ENCODE measurements around the gene KIF17. TPM values are rescaled to one million over a fixed set of nuclear protein-coding genes. Genes with fewer than 3 reads are reported as not detected.

Gene KIF17
- polyA plus RNA-seq, 1 donor from 2014 or later: 10.0 TPM

- Histone ChIP-seq H3K27ac (ENCODE audit: low read length) (no peak overlapping the region), H3K9me2 (ENCODE audit: insufficient read depth, low read length) (no peaks in the 10 kb centered on the region), H4K20me1 (ENCODE audit: insufficient read depth) (no peaks in the 10 kb centered on the region), H3K36me3 (ENCODE audit: insufficient read depth, low read length) (no peaks in the 10 kb centered on the region), H2AFZ (ENCODE audit: low read depth, low read length) (no peak overlapping the region), H3K9ac (ENCODE audit: low read length) (peak overlapping the region; percentile 55), H3K4me2 (ENCODE audit: low read length) (no peak overlapping the region), H3F3A (ENCODE audit: insufficient read depth, low read length, poor library complexity, severe bottlenecking) (no peaks in the 10 kb centered on the region), H3K27me3 (ENCODE audit: insufficient read depth, low read depth, low read length) (peaks cover 11% of the 10 kb centered on the region), H3K4me3 (ENCODE audit: low read length) (peak overlapping the region; percentile 71), H3K79me2 (replicated peaks; ENCODE audit: insufficient read depth, low read length) (no peaks in the 10 kb centered on the region), H3K9me3 (ENCODE audit: low read length) (no peaks in the 10 kb centered on the region)
- TF ChIP-seq POLR2AphosphoS5 (IDR thresholded peaks at IDR 0.05) (no peak), REST (IDR thresholded peaks at IDR 0.05; ENCODE audit: borderline replicate concordance) (no peak), EZH2 (IDR thresholded peaks at IDR 0.05; ENCODE audit: borderline replicate concordance, insufficient read depth, low read length, poor library complexity, severe bottlenecking) (no peak), SMC3 (conservative IDR thresholded peaks at IDR 0.05; ENCODE audit: poor library complexity) (no peak), EP300 (conservative IDR thresholded peaks at IDR 0.05; ENCODE audit: poor library complexity, severe bottlenecking) (no peak), RAD21 (conservative IDR thresholded peaks at IDR 0.05) (no peak), TAF1 (IDR thresholded peaks at IDR 0.05; ENCODE audit: low read depth) (no peak), MXI1 (conservative IDR thresholded peaks at IDR 0.05; ENCODE audit: poor library complexity, severe bottlenecking) (no peak)
- TF ChIP-seq, protein P1, sequence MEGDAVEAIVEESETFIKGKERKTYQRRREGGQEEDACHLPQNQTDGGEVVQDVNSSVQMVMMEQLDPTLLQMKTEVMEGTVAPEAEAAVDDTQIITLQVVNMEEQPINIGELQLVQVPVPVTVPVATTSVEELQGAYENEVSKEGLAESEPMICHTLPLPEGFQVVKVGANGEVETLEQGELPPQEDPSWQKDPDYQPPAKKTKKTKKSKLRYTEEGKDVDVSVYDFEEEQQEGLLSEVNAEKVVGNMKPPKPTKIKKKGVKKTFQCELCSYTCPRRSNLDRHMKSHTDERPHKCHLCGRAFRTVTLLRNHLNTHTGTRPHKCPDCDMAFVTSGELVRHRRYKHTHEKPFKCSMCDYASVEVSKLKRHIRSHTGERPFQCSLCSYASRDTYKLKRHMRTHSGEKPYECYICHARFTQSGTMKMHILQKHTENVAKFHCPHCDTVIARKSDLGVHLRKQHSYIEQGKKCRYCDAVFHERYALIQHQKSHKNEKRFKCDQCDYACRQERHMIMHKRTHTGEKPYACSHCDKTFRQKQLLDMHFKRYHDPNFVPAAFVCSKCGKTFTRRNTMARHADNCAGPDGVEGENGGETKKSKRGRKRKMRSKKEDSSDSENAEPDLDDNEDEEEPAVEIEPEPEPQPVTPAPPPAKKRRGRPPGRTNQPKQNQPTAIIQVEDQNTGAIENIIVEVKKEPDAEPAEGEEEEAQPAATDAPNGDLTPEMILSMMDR (IDR thresholded peaks at IDR 0.05; ENCODE audit: poor library complexity, severe bottlenecking): no peak
These were observed 13.5 kb upstream of the KIF17 start for GRCh38 chr1:20731057-20731991.

DNA sequence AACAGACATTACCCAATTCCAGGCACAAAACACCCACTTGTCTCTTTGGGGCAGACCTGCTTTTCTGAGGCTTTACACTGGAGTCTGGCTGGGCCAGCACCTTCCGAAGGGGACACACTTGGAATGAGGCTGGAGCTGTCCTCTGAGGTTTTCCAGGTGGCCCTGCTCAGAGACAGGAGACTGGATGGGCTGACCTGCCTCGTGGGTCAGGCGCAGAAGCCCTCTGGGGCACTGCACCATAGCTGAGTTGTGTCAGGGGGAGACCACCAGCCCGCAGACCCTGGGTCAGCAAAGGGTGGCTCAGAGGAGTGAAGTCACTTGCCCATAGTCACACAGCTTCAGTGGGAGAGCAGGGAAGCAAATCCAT lies 12.9 kb upstream of the KIF17 start:
- TF ChIP-seq, protein P1 (IDR thresholded peaks at IDR 0.05; ENCODE audit: poor library complexity, severe bottlenecking): no peak
- TF ChIP-seq MXI1 (conservative IDR thresholded peaks at IDR 0.05; ENCODE audit: poor library complexity, severe bottlenecking): no peak
- TF ChIP-seq SMC3 (conservative IDR thresholded peaks at IDR 0.05; ENCODE audit: poor library complexity): no peak
- TF ChIP-seq EZH2 (IDR thresholded peaks at IDR 0.05; ENCODE audit: borderline replicate concordance, insufficient read depth, low read length, poor library complexity, severe bottlenecking): no peak
- TF ChIP-seq REST (IDR thresholded peaks at IDR 0.05; ENCODE audit: borderline replicate concordance): no peak
- TF ChIP-seq RAD21 (conservative IDR thresholded peaks at IDR 0.05): no peak
- Histone ChIP-seq H3K9me3 (ENCODE audit: low read length) (no peaks in the 10 kb centered on the region), H3K9ac (ENCODE audit: low read length) (no peak overlapping the region), H3K27me3 (ENCODE audit: insufficient read depth, low read depth, low read length) (peaks cover 11% of the 10 kb centered on the region), H3K4me2 (ENCODE audit: low read length) (no peak overlapping the region), H3K9me2 (ENCODE audit: insufficient read depth, low read length) (no peaks in the 10 kb centered on the region), H3K27ac (ENCODE audit: low read length) (no peak overlapping the region), H3K36me3 (ENCODE audit: insufficient read depth, low read length) (no peaks in the 10 kb centered on the region), H3K79me2 (replicated peaks; ENCODE audit: insufficient read depth, low read length) (no peaks in the 10 kb centered on the region), H2AFZ (ENCODE audit: low read depth, low read length) (no peak overlapping the region), H3K4me3 (ENCODE audit: low read length) (peak overlapping the region; percentile 71), H4K20me1 (ENCODE audit: insufficient read depth) (no peaks in the 10 kb centered on the region), H3F3A (ENCODE audit: insufficient read depth, low read length, poor library complexity, severe bottlenecking) (no peaks in the 10 kb centered on the region)

All from neural cell (in vitro differentiated cells).